HCT116 (cell line): ENCODE data around the gene NRBF2.

Experiments used
- CBX3 ChIP-seq: IDR thresholded peaks from 2 replicates; pipeline ENCODE4 v1.6.1; 2012; ENCODE audit warnings: low read depth
- CEBPB ChIP-seq: IDR thresholded peaks from 2 replicates; pipeline ENCODE4 v1.6.1; 2012; ENCODE audit warnings: low read depth
- POLR2A ChIP-seq: IDR thresholded peaks from 2 replicates; pipeline ENCODE4 v1.7.0; 2011; ENCODE audit warnings: borderline replicate concordance; ENCODE audit not compliant: insufficient read depth, insufficient read length; ENCODE audit errors: extremely low read depth
- REST ChIP-seq: IDR thresholded peaks from 2 replicates; pipeline ENCODE4 v1.6.1; 2012; ENCODE audit warnings: low read depth
- SIN3A ChIP-seq: IDR thresholded peaks from 2 replicates; pipeline ENCODE4 v1.6.1; 2012; ENCODE audit warnings: low read depth
- SP1 ChIP-seq: IDR thresholded peaks from 2 replicates; pipeline ENCODE4 v1.6.1; 2012; ENCODE audit warnings: low read depth
- TCF7L2 ChIP-seq: IDR thresholded peaks from 2 replicates; pipeline ENCODE4 v1.7.0; 2011; ENCODE audit warnings: borderline replicate concordance, inconsistent platforms; ENCODE audit not compliant: insufficient read depth, insufficient read length; ENCODE audit errors: extremely low read depth
- YY1 ChIP-seq: IDR thresholded peaks from 2 replicates; pipeline ENCODE4 v1.6.1; 2011; ENCODE audit warnings: low read length, low read depth, moderate library complexity, mild to moderate bottlenecking; ENCODE audit not compliant: insufficient replicate concordance; ENCODE audit errors: extremely low read depth
- ZFX ChIP-seq: fragments of 450-650 bp; IDR thresholded peaks from 2 replicates; pipeline ENCODE4 v1.6.1; 2017
- TF ChIP-seq, protein P1 (sequence below), 3 experiments: fragments of 200-600 bp in 1 of 3; sonication (generic) in 1 of 3; IDR thresholded peaks in 2 of 3; conservative IDR thresholded peaks in 1 of 3; 2 replicates each; pipeline ENCODE4 v1.5.1; 2012 to 2017; ENCODE audit warnings: low read depth in 2 of 3, low read length in 2 of 3, antibody characterized with exemption in 1 of 3, borderline replicate concordance in 1 of 3, control low read depth in 1 of 3, mild to moderate bottlenecking in 1 of 3, mixed read lengths in 1 of 3, mixed run types in 1 of 3, moderate library complexity in 1 of 3; ENCODE audit not compliant: insufficient read depth in 1 of 3

GRCh38 chr10:63201118-63201517 is 68.0 kb downstream of the NRBF2 start:
- TF ChIP-seq SP1 (no peak), POLR2A (no peak), YY1 (no peak), CEBPB (no peak), ZFX (no peak), CBX3 (no peak), TCF7L2 (no peak), REST (no peak), SIN3A (no peak)
- TF ChIP-seq, protein P1, sequence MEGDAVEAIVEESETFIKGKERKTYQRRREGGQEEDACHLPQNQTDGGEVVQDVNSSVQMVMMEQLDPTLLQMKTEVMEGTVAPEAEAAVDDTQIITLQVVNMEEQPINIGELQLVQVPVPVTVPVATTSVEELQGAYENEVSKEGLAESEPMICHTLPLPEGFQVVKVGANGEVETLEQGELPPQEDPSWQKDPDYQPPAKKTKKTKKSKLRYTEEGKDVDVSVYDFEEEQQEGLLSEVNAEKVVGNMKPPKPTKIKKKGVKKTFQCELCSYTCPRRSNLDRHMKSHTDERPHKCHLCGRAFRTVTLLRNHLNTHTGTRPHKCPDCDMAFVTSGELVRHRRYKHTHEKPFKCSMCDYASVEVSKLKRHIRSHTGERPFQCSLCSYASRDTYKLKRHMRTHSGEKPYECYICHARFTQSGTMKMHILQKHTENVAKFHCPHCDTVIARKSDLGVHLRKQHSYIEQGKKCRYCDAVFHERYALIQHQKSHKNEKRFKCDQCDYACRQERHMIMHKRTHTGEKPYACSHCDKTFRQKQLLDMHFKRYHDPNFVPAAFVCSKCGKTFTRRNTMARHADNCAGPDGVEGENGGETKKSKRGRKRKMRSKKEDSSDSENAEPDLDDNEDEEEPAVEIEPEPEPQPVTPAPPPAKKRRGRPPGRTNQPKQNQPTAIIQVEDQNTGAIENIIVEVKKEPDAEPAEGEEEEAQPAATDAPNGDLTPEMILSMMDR (IDR thresholded peaks at IDR 0.05 in 2 of 3, conservative IDR thresholded peaks at IDR 0.05 in 1 of 3; ENCODE audit: borderline replicate concordance in 1 of 3, insufficient read depth in 1 of 3, low read depth in 2 of 3, low read length in 2 of 3) = no peak
